A549 treated with CpdA at 1 μM for 4 hours (cell line): ENCODE data around the gene ZNF626. TPM values are rescaled to one million over a fixed set of nuclear protein-coding genes. Genes with fewer than 3 reads are reported as not detected.

ENCODE experiments used
- total RNA-seq: library from RNA; stranded (reverse); fragments of 200-300 nt; extraction: Qiagen RNA extraction; gene quantifications from 5 replicates; pipeline ENCODE4 v1.2.3, GENCODE V29; 2022; ENCODE audit warnings: low read depth

The ZNF626 gene
- not detected in 5 replicates for total RNA-seq

DNA sequence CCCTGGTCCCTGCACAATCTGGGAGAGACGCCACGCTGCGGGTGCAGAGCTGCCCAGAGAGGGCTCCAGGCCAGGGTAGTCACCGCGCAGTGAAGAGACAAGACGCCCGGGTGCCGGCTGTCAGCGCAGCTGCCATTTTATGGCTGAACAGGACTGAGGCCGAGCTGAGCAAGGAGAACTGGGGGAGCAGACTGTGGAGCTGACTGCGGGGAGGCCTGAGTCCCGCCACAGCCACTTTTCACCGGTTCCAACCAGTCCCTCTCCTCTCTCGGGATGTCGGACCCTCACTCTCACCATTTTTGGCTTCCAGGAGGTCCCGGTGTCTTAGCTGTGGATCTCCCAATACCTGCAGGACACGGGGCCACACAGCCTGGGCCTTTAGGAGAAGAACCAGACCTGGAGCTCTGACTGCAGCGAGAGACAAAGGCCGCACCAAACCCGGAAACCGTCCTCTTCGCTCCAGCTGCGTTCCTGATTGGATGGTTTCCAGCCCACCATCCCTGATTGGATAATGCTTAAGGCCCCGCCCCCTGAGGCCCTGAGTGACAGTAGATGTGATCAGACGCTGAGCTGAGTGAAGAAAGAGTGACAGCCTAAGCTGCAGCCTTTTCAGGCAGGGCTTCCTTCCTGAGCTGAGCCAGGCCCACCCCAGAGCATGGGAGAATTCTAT, at the start of gene ZNF626:
TSS of gene ZNF626 (minus strand) at position 422 of the 670 bp plus-strand sequence. CDS start at position 297, 125 bp downstream.

Other genes with a start within 250 kb of the ZNF626 start
- gene ZNF737, start 95.8 kb downstream of the ZNF626 start, total RNA-seq = 0.03 to 0.29 TPM (median 0.09 TPM) in 3 of 5 replicates, not detected in the others
- gene ZNF66, start 114.7 kb upstream of the ZNF626 start, total RNA-seq = not detected in 5 replicates